CD14-positive monocyte (primary cell): ENCODE data around the gene CTU2. TPM values are rescaled to one million over a fixed set of nuclear protein-coding genes. Genes with fewer than 3 reads are reported as not detected.

Source experiments
- DNase-seq, 3 donors: peaks; one replicate each; pipeline ENCODE4 v3.0.0-alpha.2; 2011 to 2022
- H2AFZ ChIP-seq: 2 replicates; pipeline ENCODE4 v1.6.0; 2012; ENCODE audit warnings: mild to moderate bottlenecking, low read depth, low read length, inconsistent platforms; ENCODE audit not compliant: insufficient read depth, poor library complexity, severe bottlenecking
- H3K27ac ChIP-seq, 2 donors: 1 replicate in 1 of 2; 2 replicates in 1 of 2; pipeline ENCODE4 v1.5.1; 2012 to 2013; ENCODE audit warnings: low read length in 2 of 2, control low read depth in 1 of 2, inconsistent platforms in 1 of 2, low read depth in 1 of 2, mild to moderate bottlenecking in 1 of 2
- H3K27me3 ChIP-seq, 2 donors: one replicate each; pipeline versions ENCODE4 v1.6.0 to v1.6.1; 2011 to 2013; ENCODE audit warnings: low read length in 2 of 2; ENCODE audit not compliant: control insufficient read depth in 2 of 2, insufficient read depth in 2 of 2
- H3K36me3 ChIP-seq, 2 donors: replicated peaks in 1 of 2; 1 replicate in 1 of 2; 2 replicates in 1 of 2; pipeline versions ENCODE4 v1.5.1 to v1.6.1; 2012 to 2013; ENCODE audit warnings: low read length in 2 of 2, control low read depth in 1 of 2, inconsistent platforms in 1 of 2, mild to moderate bottlenecking in 1 of 2; ENCODE audit not compliant: insufficient read depth in 2 of 2, control insufficient read depth in 1 of 2
- H3K4me1 ChIP-seq, 2 donors: 1 replicate in 1 of 2; 2 replicates in 1 of 2; pipeline versions ENCODE4 v1.5.1 to v1.6.1; 2012 to 2013; ENCODE audit warnings: low read length in 2 of 2, control low read depth in 1 of 2, inconsistent platforms in 1 of 2, mild to moderate bottlenecking in 1 of 2, moderate library complexity in 1 of 2; ENCODE audit not compliant: insufficient read depth in 2 of 2, control insufficient read depth in 1 of 2
- H3K4me2 ChIP-seq: replicated peaks from 2 replicates; pipeline ENCODE3; 2012; ENCODE audit warnings: low read length, moderate library complexity, mild to moderate bottlenecking; ENCODE audit not compliant: poor library complexity, severe bottlenecking; ENCODE audit errors: extremely low read depth
- H3K4me3 ChIP-seq, 3 experiments: fragments of 200-600 bp in 1 of 3; sonication (generic) in 1 of 3; replicated peaks in 1 of 3; 1 replicate in 2 of 3; 2 replicates in 1 of 3; pipeline ENCODE4 v1.5.1; 2011 to 2013; ENCODE audit warnings: low read length in 3 of 3, mild to moderate bottlenecking in 3 of 3, control low read depth in 2 of 3, low read depth in 2 of 3, inconsistent platforms in 1 of 3, moderate library complexity in 1 of 3
- H3K79me2 ChIP-seq: 2 replicates; pipeline ENCODE4 v1.6.0; 2012; ENCODE audit warnings: mild to moderate bottlenecking, control low read depth, inconsistent platforms, low read length, moderate library complexity; ENCODE audit not compliant: insufficient read depth
- H3K9ac ChIP-seq: 2 replicates; pipeline ENCODE4 v1.6.0; 2017; ENCODE audit warnings: low read length, mild to moderate bottlenecking; ENCODE audit not compliant: insufficient read depth, poor library complexity, severe bottlenecking
- H3K9me3 ChIP-seq, 2 donors: replicated peaks in 1 of 2; 1 replicate in 1 of 2; 2 replicates in 1 of 2; pipeline versions ENCODE4 v1.5.1 to v1.6.1; 2012 to 2013; ENCODE audit warnings: low read length in 2 of 2, control low read depth in 1 of 2; ENCODE audit not compliant: control insufficient read depth in 1 of 2, insufficient read depth in 1 of 2
- H4K20me1 ChIP-seq: 2 replicates; pipeline ENCODE4 v1.6.0; 2012; ENCODE audit warnings: mild to moderate bottlenecking, low read length, control low read depth, moderate library complexity; ENCODE audit not compliant: insufficient read depth
- H3K27ac Mint-ChIP-seq, 7 donors: one replicate each; pipeline ENCODE4 v1.8.0; 2020; ENCODE audit warnings: mild to moderate bottlenecking in 7 of 7, mixed read lengths in 7 of 7, moderate library complexity in 6 of 7, inconsistent platforms in 2 of 7
- H3K27me3 Mint-ChIP-seq, 3 donors: one replicate each; pipeline ENCODE4 v1.8.0; 2021 to 2022; ENCODE audit warnings: low read depth in 3 of 3, mild to moderate bottlenecking in 3 of 3, mixed read lengths in 3 of 3, moderate library complexity in 3 of 3, inconsistent platforms in 1 of 3
- H3K36me3 Mint-ChIP-seq, 2 donors: one replicate each; pipeline ENCODE4 v1.8.0; 2020; ENCODE audit warnings: mixed read lengths in 2 of 2, inconsistent platforms in 1 of 2, mild to moderate bottlenecking in 1 of 2
- H3K4me1 Mint-ChIP-seq: one replicate; pipeline ENCODE4 v1.8.0; 2020; ENCODE audit warnings: mild to moderate bottlenecking, mixed read lengths
- H3K4me3 Mint-ChIP-seq, 2 donors: one replicate each; pipeline ENCODE4 v1.8.0; 2020; ENCODE audit warnings: mild to moderate bottlenecking in 2 of 2, mixed read lengths in 2 of 2, moderate library complexity in 1 of 2
- H3K9me3 Mint-ChIP-seq, 7 donors: one replicate each; pipeline ENCODE4 v1.8.0; 2020 to 2022; ENCODE audit warnings: mixed read lengths in 7 of 7, mild to moderate bottlenecking in 6 of 7, moderate library complexity in 6 of 7, inconsistent platforms in 2 of 7
- WGBS: methylation state at CpG from one replicate; pipeline ENCODE4 v1.1.5; 2013; ENCODE audit warnings: missing lambda C conversion rate; ENCODE audit not compliant: insufficient coverage; 5-methylcytosine and 5-hydroxymethylcytosine counted together
- intact Hi-C, 2 donors: fragments of 100-400 bp; cut with micrococcal nuclease; formaldehyde crosslinking; loops; one replicate each; pipeline versions ENCODE4 v1.15.0 to v1.15.1; 2023
- polyA plus RNA-seq, 3 donors: library from polyadenylated mRNA; depleted of rRNA in 1 of 3; unstranded in 2 of 3; stranded (reverse) in 1 of 3; fragments of 300-500 nt in 2 of 3; fragments of >200 nt in 1 of 3; fragmentation: Illumina TruSeq in 2 of 3; gene quantifications; 1 replicate in 2 of 3; 2 replicates in 1 of 3; pipeline ENCODE4 v1.2.3, GENCODE V29; 2012 to 2021
- TF ChIP-seq, protein P1 (sequence below): fragments of 200-600 bp; IDR thresholded peaks from one replicate; pipeline ENCODE4 v1.8.0; 2022; ENCODE audit warnings: antibody characterized with exemption, mild to moderate bottlenecking

Gene CTU2
- polyA plus RNA-seq, 3 donors, result 5.9 to 10.3 (median 7.5) TPM

GRCh38 chr16:88710556-88710955 lies 4.3 kb downstream of the CTU2 start:
- H3K4me2 ChIP-seq, result no peak overlapping the region
- H3K4me1 ChIP-seq, result peaks cover 10 to 15% of the 10 kb centered on the region in 2 donors
- Mint-ChIP-seq H3K9me3 (peaks cover 0 to 2% (median 0%) of the 10 kb centered on the region in 7 donors), H3K4me3 (no peak overlapping the region), H3K27me3 (peaks cover 0 to 2% (median 0%) of the 10 kb centered on the region in 3 donors), H3K4me1 (peaks cover 9% of the 10 kb centered on the region), H3K36me3 (peaks cover 11 to 34% of the 10 kb centered on the region in 2 donors), H3K27ac (peak overlapping the region in 1 of 7 donors; percentile 61)
- H4K20me1 ChIP-seq, result peaks cover 39% of the 10 kb centered on the region
- H3K4me3 ChIP-seq, result no peak overlapping the region
- H2AFZ ChIP-seq, result no peak overlapping the region
- TF ChIP-seq, protein P1, sequence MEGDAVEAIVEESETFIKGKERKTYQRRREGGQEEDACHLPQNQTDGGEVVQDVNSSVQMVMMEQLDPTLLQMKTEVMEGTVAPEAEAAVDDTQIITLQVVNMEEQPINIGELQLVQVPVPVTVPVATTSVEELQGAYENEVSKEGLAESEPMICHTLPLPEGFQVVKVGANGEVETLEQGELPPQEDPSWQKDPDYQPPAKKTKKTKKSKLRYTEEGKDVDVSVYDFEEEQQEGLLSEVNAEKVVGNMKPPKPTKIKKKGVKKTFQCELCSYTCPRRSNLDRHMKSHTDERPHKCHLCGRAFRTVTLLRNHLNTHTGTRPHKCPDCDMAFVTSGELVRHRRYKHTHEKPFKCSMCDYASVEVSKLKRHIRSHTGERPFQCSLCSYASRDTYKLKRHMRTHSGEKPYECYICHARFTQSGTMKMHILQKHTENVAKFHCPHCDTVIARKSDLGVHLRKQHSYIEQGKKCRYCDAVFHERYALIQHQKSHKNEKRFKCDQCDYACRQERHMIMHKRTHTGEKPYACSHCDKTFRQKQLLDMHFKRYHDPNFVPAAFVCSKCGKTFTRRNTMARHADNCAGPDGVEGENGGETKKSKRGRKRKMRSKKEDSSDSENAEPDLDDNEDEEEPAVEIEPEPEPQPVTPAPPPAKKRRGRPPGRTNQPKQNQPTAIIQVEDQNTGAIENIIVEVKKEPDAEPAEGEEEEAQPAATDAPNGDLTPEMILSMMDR, result no peak
- DNase-seq, result no peak
- H3K36me3 ChIP-seq, result peaks cover 24 to 27% of the 10 kb centered on the region in 2 donors
- 92% methylated on average over 15 of the region's 16 CpGs for WGBS
- H3K27ac ChIP-seq, result no peak overlapping the region
- H3K9ac ChIP-seq, result no peak overlapping the region
- intact Hi-C loops, result no loop called here
- no peaks in the 10 kb centered on the region for H3K9me3 ChIP-seq
- peaks cover 14% of the 10 kb centered on the region for H3K79me2 ChIP-seq
- H3K27me3 ChIP-seq, result no peaks in the 10 kb centered on the region

- H3K27me3 ChIP-seq, result no peaks in the 10 kb centered on the region
- peaks cover 37 to 40% of the 10 kb centered on the region in 2 donors for H3K36me3 ChIP-seq
- H3K4me1 ChIP-seq, result peaks cover 6 to 10% of the 10 kb centered on the region in 2 donors
- Mint-ChIP-seq H3K27me3 (peaks cover 0 to 2% (median 0%) of the 10 kb centered on the region in 3 donors), H3K36me3 (peaks cover 15 to 47% of the 10 kb centered on the region in 2 donors), H3K27ac (peak overlapping the region in 2 of 7 donors; percentile 41 to 67), H3K4me1 (peaks cover 8% of the 10 kb centered on the region), H3K4me3 (no peak overlapping the region), H3K9me3 (peaks cover 0 to 2% (median 0%) of the 10 kb centered on the region in 7 donors)
- intact Hi-C loops, result no loop called here
- DNase-seq, result no peak
- H4K20me1 ChIP-seq, result peaks cover 52% of the 10 kb centered on the region
- TF ChIP-seq, protein P1, result no peak
- H3K27ac ChIP-seq, result no peak overlapping the region
- peaks cover 3% of the 10 kb centered on the region for H3K79me2 ChIP-seq
- H3K9ac ChIP-seq, result no peak overlapping the region
- no peaks in the 10 kb centered on the region for H3K9me3 ChIP-seq
- H2AFZ ChIP-seq, result no peak overlapping the region
- 86% methylated on average over 14 of the region's 18 CpGs for WGBS
- H3K4me2 ChIP-seq, result no peak overlapping the region
- H3K4me3 ChIP-seq, result no peak overlapping the region
Observed at GRCh38 chr16:88711750-88712340, 5.5 kb downstream of the CTU2 start.
